CD4-positive, alpha-beta T cell treated with Interleukin-21 for 1 hour (primary cell): Measurements from ENCODE around the gene TGIF2.
A peak's percentile ranks its signal among the peaks of the same experiment; 100 is the strongest.
"Not testable (repeated sequence)": the region's sequence is repeated elsewhere in the genome, so short reads cannot be mapped to it uniquely, and the experiment has no call there.

Source experiments
- DNase-seq: peaks from one replicate; pipeline ENCODE4 v3.0.0-alpha.2; 2020

TGIF2 gene

DNA sequence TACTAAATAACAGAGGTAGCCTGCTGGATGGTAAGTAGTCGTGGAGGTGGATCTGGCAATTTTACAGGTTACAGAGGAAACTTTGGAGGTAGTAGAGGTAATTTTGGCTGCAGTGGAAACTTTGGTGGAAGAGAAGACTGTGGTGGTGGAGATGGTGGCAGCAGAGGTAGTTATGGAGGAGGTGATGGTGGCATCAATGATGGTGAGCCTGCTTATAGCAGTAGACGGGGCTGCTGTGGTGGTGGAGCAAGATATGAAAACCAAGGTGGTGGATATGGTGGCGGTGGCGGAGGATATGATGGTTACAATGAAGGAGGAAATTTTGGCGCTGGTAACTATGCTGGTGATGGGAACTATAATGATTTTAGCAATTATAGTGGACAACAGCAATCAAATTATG lies 47.5 kb downstream of the TGIF2 start:
- no peak for DNase-seq

DNA sequence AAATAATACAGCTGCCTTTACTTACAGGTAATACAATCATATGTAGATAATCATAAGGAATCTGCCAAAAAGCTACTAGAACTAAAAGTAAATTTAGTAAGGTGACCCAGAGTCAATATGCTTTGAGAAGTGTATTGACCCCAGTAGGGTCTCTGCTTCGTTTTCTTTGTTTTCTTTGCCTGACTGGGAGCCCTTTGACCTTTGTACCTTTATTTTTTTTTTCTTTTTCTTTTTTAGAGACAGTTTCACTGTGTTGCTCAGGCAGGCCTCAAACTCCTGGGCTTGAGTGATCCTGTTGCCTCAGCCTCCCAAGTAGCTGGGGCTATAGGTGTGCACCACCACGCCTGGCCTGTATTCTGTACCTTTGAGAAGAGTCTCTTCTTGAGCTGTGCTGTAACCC lies 50.0 kb downstream of the TGIF2 start:
- no peak for DNase-seq

DNA sequence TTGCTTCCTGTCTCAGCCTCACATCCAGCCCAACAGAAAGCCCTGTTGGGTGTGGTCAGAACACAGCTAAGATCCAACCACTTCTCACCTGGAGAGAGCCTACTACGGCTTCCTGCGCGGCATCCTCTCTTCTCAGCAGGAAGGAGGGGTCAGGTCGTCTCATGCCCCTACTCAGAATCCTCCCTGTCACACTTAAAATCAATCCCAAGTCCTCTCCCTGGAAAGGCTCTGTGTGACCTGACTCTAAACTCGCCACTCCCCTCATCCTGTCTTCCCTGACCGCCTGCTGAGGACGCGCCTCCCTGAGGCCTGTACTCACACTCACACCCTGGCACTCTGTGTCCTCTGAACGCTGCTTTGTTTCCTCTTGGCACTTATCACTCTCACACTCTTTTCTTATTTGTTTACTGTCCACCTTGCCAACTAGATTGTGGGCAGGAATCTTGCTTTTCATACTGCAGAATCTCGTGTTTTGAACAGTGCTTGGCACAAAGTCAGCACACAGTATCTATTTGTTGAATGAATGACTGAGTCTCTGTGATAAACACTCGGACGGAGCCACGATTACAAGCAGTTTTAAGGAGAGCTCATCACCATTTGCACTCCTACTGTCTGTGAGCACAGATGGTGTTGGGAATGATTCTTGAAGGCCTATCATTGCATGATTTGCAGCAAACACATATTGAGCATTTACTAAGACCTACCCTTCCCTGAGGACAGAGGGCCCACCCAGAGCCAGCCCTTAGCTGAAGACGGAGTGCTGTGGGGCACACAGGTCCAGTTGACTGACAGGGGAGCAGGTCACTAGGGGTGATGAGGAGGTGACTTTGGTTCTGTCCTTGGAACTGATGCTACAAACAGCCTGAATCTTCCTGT lies 50.9 kb downstream of the TGIF2 start:
- DNase-seq, result no peak

DNA sequence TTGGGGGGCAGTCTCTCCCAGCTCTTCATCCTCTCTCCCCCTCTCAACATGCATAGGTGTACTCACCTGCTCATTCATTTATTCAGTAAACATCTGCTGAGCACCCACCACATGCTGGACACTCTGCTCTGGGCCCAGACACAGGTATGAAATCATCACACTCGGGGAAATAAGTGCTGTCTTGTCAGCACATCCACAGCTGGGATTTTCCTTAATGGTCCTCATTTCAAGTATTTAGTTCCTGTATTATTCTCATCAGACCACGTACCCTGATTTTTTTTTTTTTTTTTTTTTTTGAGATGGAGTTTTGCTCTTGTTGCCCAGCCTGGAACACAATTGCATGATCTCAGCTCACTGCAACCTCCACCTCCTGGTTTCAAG lies 51.5 kb downstream of the TGIF2 start:
- DNase-seq, result no peak

DNA sequence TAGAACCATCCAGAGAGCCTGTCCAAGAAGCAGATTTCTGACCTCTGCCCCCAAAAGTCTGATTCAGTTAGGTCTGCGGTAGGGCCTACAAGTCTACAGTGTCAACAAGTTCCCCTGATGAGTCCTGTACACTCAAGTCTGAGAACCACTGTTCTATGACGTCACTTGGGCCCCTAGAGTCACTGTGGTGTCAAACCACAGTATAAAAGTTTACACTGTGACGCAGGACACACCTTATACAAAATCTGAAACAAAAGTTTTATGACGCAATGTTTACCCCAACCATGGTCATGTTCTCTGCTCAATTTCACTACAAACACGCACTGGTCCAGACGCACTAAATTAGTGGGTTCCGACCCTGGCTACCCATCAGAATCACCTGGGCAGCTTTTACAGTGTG lies 54.7 kb downstream of the TGIF2 start:
- DNase-seq, result peak; percentile 59

DNA sequence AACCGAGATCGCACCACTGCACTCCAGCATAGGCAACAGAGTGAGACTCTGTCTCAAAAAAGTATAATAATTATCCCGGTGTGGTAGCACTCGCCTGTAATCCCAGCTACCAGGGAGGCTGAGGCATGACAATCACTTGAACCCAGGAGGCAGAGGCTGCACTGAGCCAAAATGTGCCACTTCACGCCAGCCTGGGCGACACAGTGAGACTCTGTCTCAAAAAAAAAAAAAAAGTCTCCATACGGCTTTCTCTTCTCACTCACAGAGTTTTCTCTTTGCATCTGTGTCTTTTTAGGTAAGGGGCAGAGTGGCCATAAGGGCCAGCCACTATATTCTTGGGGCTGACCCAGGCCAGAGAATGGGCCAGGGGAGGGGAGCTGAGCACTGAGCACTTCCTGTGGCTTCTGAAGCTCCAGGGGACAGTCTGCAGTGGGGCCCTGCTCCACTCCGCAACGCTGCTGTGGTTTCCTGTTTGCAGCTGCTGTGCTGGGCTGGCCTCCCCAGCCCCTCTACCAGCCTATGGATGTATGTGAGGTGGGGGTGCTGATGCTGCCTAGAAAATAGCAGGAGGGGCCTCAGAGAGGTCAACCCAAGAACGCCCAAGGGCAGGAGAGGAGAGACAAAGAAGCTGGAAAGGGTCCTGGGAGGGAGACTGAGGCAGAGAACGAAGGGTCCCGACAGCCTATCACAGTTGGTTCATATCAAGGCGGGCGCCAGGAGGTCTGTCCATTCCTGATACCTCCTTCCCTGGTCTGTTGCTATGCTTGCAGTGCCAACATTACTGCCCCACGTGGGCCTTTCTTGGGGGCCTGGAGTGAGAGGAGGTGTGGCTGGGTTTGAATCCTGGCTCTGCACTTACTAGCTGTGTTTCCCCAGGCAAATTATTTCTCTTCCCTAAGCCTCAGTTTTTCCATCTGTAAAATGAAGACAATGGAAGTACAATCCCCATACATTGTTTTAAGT lies 56.6 kb downstream of the TGIF2 start:
- DNase-seq, result peak; percentile 56

DNA sequence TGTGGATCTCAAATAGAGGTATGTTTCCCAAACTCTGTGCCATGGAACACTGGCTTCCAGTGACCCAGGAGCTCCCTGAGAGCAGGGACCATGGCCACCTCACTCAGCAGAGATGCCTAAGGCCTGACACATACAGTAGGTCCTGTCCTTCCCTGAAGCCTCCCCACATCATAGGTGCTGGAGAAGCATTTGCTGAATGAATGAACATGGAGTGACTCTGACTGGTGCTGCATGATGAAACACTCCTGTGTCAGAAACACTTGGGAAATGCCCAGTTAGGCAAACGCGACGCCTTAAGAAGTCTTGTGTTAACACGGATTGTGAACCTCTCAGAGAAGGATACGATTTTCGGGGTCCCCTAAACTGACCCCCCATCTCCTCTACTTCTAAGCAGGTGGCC lies 58.2 kb downstream of the TGIF2 start:
- no peak for DNase-seq

DNA sequence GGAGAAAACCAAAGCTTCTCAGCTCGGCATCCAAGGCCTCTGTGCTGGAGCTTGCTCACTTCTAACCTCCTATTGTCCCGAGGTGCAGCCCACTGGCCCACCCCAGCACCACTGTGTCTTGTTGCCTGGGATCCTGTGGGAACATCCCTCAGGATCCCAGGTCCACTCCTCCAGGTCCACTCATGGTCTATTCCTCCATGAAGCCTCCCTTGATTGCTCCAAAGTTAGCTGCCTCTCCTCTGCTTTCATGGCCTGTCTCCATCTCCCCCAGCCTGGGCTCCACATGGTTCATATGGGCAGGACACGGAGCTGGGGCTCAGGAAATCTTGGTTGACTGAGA lies 58.7 kb downstream of the TGIF2 start:
- no peak for DNase-seq

DNA sequence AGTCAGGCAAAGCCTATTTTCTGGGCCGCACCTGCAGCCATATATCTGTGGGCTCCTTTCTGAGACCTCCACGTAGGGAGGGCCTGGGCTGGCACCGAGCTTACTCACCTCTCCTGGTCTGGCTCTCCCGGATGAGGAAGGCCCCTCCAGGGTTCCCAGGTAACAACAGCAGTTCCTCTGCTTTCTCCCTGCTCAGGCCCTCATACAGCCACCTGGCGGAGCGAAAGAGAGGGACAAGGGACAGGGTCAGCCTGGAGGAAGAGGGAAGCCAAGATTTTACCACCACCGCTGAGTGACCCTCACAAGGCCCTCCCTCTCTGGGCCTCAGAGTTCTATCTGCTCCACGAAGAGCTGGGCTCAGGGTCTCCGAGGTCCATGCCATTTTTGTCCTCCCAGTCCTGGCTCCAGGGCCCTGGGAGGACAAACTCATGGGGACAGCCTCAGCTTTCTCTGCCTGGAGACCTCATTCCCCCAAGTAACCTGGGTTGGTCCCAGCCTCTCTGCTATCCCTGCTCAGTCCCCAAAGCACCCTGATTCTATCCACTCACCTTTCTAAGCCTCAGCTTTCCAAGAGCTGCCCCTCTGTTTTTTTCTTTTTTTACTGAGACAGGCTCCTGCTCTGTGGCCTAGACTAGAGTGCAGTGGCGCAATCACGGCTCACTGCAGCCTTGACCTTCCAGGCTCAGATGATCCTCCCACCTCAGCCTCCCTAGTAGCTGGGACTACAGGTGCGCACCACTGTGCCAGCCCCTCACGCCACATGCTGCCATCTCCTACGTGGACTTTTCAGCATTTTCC lies 59.3 kb downstream of the TGIF2 start:
- DNase-seq, result no peak

DNA sequence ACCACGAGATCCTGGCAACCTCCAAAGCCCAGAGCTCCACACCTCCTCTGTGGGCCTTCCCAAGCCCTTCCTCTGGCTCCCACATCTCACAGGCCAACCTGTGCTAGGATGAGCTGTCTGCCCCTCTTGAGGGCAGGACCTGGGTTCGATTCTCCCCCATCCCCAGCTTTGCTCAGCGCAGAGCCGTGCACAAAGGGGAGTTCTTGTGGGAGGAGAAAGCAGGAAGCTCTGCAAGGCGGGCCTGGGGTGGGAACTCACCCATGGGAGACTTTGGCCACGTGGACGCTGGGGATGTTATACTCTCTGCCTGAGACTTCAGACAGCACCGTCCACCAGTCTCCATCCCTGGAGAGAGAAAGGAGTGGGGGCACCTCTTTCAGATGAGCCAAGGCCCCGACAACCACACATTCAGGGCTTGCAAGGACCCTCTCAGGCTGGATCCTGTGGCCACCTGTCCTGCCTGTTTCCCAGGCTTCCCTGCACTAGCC lies 59.9 kb downstream of the TGIF2 start:
- DNase-seq, result no peak

DNA sequence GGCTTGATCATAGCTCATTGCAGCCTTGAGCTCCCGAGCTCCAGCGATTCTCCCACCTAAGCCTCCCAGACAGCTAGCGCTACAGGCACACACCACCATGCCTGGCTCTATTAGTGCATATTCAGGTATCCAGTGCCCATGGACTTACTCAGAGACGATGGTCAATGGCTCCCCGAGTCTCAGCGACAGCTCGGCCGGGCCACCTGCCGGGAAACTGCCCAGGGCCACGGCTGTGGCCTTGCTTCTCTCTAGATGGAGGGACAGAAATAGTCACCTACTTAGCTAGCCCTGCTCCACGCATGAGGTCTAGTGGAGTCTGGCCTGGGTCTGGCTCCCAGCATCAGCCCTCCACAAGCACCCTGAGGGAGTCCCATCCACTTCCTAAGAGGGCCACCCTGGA lies 60.9 kb downstream of the TGIF2 start:
- DNase-seq, result no peak

DNA sequence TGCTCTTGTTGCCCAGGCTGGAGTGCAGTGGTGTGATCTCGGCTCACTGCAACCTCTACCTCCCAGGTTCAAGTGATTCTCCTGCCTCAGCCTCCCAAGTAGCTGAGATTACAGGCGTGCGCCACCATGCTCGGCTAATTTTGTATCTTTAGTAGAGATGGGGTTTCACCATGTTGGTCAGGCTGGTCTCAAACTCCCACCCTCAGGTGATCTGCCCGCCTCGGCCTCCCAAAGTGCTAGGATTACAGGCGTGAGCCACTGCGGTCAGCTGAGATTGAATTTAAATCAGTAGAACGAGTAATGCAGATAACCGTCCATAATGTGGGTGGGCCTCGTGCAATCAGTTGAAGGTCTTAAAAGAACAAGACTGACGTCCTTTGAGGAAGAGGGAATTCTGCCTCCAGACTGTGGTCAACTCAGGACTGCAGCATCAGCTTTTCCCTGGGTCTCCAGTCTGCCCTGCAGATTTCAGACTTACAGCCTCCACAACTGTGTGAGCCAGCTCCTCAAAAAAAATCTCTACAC lies 65.5 kb downstream of the TGIF2 start:
- not testable (repeated sequence) for DNase-seq

DNA sequence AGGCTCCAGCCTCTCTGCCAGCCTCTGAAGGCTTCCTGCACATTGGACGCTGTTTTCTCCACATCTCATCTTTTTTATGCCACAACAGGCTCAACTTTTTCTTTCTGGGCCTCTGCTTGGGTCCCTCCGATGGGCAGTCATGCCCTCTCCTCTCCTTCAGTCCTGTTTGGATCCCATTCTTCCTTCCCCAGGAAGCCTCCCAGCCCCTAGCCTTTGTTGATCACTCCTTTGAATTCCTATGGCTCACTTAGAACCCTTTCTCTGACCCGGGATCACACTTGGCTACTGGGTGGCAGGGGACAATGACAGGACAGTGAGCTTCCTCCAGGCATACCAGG lies 68.1 kb downstream of the TGIF2 start:
- no peak for DNase-seq

DNA sequence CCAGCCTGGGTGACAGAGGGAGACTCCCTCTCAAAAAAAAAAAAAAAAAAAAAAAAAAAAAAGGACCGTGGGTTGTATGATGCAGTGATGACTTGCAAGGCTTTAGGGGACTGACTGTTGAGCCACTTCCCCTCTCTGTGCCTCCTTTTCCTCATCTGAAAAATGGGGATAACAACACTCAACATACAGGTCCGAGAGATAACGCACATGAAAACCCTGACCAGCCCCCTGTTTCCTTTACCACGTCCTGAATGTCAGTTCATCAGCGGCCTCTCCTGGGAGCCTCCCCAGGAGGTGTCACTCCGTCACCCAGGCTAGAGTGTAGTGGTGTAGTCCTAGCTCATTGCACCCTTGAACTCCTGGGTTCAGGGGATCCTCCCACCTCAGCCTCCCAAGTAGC lies 68.7 kb downstream of the TGIF2 start:
- DNase-seq, result no peak
